GM23248 (cell line): ENCODE measurements around the gene PDGFRB.

ENCODE experiments used
- EZH2 ChIP-seq: fragments of 200-600 bp; sonication (generic); IDR thresholded peaks from 2 replicates; pipeline ENCODE4 v1.6.1; 2018; ENCODE audit warnings: antibody characterized with exemption, mild to moderate bottlenecking; ENCODE audit not compliant: insufficient read depth, poor library complexity, severe bottlenecking
- EZH2phosphoT487 ChIP-seq: fragments of 200-600 bp; sonication (generic); IDR thresholded peaks from 2 replicates; pipeline ENCODE4 v1.6.1; 2018; ENCODE audit warnings: antibody characterized with exemption, moderate library complexity, mild to moderate bottlenecking, low read depth; ENCODE audit not compliant: insufficient read depth

DNA sequence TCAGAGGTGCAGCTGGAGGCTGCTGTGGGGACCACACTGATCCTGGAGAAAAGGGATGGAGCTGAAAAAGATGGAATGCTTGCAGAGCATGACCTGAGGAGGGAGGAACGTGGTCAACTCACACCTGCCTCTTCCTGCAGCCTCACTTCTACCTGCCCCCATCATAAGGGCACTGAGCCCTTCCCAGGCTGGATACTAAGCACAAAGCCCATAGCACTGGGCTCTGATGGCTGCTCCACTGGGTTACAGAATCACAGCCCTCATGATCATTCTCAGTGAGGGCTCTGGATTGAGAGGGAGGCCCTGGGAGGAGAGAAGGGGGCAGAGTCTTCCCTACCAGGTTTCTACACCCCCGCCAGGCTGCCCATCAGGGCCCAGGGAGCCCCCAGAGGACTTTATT lies 28.4 kb upstream of the PDGFRB start:
- no peak for TF ChIP-seq EZH2phosphoT487
- no peak for TF ChIP-seq EZH2
